Stimulated activated CD4-positive, alpha-beta T cell treated with anti-CD3 and anti-CD28 coated beads, TNF-alpha, amount 100 ng/mL, for 48 hours (primary cell): ENCODE results near the gene ERC1.
"Not testable (repeated sequence)": the region's sequence is repeated elsewhere in the genome, so short reads cannot be mapped to it uniquely, and the experiment has no call there.

Source experiments
- DNase-seq, 3 donors: peaks; one replicate each; pipeline ENCODE4 v3.0.0-alpha.2; 2020; ENCODE audit warnings: low read depth in 3 of 3

Gene ERC1

DNA sequence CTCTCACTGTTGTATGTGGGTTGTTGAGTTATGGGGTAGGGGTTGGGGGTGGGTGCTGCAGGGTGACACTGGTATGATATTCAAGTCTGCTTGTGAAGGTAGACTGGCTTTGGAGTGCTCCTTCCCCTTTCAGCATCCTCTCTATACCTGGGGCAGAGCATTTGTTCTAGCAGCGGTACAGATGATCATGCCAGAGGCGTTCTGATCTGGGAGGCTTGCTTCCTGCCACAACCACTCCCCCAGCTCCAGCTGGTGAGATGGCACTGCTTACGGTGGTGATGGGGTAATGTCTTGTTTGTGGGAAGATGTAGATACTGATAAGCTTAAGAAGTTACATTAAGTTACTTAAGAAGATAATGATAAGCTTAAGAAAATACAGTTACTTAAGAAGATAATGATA is 131.8 kb downstream of the ERC1 start:
- DNase-seq, result no peak

DNA sequence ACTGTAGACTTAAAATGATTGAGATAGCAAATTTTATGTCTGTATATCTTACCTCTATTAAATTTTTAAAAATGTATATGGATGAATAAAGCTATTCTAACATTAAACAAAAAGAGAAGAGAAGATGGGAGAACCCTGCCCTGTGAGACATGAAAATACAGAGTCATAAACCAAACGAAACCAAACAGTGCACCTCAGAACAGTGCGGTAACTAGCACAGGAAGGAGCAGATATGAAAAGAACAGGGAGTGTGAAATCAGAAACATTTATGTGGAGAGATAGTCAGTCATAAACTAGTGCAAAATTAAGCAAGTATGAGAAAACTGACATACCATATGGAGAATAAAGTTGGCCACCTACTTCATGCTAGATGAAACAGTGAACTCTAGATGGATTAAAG is 135.1 kb downstream of the ERC1 start:
- DNase-seq, result no peak

DNA sequence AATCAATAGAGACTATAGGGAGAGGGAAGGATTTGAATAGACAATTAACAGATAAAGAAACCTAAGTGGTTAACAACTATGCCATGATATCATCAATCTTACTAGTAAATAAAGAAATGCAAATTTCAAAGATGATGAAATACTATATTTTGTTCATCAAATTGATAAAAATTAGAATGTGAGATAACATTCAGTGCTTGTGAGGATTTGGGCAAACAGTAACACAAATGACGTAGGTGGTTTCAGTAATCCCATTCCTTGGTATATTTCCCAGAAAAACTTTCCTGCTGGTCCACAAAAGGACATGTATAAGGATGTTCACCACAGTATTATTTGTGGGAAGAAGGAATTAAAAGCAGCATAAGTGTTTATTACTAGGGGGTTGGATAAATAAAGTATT is 136.0 kb downstream of the ERC1 start:
- no peak for DNase-seq

DNA sequence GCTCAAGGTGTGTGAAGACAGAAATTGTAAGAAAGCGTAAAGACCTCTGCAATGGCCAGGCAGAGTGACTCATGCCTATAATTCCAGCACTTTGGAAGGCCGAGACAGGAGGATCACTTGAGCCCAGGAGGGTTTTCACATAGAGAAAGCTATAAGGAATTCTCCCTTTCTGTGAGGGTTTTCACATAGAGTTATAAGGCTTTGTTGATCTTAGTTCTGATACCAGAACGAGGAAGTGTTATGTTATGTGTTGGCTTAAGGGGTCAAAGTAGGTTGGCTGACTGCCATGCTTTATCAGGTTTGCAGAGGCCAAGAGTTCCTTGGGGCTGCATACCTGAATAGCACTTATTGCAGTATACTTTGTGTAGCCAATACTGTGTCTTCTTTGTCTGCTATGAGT is 139.1 kb downstream of the ERC1 start:
- DNase-seq, result no peak

DNA sequence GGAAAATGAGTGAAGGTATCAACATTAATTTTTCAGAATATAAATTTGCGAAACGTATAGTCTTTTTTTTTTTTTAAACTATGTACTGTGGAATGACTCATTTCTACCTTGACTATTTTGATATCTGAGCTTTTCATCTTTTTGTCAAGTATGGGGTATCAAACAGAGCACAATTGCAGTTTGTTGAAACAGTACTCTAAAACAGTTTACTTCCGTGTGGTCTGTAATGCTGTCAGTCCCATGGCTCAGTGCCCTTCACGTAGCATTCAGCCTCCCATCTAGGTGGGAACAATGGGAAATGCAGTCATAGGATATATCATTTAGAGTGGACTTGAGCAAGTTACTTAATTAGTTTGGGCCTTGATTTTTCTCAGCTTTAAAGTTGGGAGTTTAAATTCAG is 139.5 kb downstream of the ERC1 start:
- no peak for DNase-seq

DNA sequence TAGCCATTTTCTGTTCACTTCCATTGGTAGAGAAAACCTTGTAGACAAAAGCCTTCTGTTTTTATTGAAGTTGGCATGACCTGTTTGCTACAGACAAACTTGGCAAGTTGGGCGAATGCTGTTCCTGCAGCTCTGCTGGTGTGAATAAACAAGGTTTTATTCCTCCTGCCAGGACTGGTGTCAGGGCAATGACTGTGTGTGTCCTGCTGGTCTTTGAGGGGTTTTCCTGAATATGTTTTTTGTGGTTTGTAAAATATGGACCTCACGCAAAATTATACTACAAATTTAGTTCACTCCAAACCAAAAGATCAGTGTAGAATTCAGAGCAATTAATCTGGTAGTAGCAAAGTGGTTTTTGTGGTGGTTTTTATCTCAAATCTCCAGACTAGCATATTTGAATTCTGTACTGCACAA is 140.8 kb downstream of the ERC1 start:
- no peak for DNase-seq

DNA sequence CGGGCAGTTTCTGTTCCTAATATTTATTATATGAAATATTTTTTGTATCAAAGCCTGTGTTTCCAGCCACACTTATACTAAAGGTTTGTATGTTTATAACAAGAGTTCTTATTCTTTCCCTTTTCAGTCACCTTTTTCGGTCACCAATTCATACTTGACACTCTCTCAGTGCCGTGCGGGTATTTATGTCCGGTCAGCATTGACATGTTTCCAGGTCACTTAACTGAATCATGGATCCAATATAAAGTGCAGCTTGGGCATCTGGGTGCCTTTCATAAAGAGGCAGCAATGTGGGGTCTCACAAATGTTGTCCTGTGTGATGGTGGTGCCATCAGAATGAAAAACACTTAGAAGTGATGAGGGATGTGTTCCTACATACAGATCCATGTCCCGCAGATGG is 141.3 kb downstream of the ERC1 start:
- no peak for DNase-seq

DNA sequence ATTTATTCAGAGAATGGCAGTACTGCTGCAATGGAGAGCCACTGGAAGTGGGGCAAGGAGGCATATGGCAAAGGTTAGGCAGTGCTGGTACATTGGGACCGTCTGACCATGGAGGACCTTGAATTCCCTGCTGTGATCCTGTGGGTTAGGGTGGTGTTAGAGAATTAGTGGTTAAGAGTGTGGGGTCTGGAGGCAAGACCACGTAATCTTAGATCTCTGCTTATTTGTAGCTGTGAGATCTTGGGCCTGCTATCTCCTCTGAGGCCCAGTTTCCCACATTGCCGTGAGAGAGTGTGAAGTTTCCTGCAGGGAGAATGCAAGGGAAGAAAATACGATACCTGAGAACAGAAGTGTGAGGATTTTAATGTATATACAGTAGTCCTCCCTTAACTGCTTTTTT is 147.7 kb downstream of the ERC1 start:
- no peak for DNase-seq

DNA sequence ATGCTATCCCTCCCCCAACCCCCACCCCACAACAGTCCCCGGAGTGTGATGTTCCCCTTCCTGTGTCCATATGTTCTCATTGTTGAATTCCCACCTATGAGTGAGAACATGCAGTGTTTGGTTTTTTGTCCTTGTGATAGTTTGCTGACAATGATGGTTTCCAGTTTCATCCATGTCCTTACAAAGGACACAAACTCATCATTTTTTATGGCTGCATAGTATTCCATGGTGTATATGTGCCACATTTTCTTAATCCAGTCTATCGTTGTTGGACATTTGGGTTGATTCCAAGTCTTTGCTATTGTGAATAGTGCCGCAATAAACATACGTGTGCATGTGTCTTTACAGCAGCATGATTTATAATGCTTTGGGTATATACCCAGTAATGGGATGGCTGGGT is 155.7 kb downstream of the ERC1 start:
- DNase-seq, result not testable (repeated sequence)

DNA sequence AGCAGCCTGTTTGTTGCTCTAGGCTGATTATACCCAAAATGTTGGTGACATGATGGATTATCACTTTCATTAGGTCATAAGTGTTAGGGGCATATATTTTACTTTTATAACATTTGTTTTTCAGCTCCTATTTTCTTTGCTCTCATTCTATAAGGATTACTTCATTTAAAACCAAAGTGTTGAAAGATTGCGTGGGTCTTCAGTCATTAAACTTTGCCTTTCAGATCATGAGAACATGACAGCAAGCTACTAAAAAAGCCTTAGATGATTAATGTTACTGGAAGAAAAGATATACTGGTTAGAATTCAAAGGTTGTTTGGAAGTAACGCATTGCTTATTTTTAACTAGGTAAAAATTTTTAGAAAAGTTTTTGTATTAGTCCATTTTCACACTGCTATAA is 156.8 kb downstream of the ERC1 start:
- no peak for DNase-seq

DNA sequence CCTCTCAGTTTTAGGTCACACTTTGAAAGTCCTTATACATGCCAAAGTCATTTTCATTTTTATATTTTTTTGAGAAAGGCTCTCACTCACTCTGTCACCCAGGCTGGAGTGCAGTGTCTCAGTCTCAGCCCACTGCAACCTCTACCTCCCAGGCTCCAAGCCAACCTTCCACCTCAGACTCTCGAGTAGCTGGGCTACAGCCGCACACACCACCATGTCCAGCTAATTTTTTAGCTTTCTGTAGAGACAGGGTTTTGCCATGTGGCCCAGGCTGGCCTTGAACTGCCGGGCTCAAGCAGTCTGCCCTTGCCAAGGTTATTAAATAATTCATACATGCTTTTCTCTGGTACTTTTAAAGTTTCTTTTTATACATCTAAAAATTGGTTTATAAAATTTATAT is 166.0 kb downstream of the ERC1 start:
- no peak for DNase-seq

DNA sequence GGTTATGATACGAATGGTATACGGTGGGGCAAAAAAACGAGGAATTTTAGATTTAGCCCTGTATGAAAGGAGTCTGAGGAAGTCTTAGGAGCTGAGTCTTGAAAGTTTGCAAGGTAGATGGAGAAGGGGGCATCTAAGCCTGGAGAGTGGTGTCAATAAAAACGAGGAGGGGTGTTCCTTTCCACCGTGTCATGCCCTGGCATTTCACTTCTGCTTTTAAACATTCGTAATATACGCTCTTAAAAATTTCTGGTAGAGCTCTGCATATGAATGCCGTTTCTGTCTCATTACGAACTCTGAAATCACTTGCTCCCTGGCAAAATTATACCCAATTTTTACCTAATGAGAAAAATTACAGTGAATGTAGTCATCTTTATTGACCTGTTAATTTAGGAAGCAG is 170.2 kb downstream of the ERC1 start:
- DNase-seq, result no peak

DNA sequence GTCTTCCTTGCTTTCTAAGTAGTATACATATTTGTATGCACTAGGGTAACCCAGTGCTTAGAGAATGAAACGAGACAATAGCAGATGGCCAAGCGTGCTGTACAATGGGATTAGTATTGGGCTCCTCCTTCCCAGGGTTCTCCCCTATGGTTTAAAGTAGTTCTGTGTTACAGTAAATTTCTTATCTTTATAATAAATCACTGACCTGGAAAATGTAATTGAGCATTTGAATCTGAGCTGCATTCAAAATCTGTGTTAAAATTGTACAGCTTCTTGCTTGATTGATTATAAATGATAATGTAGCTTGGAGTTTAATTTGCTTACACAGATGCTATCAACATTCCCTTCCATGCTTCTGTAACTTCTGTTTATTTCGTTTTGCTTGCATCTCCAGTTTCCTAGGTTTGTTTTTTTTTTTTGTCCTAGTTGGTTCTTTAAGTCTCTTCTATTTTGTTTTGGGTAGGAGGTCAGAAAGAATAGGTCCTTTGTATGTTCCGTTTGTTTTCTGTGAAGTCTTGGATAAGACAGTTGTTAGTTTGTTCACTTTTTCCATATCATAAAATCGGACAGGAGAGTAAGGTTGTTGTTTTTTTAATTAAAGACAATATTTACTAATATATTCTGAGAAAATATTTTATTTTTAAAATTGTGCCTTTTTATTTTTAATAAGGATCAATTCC is 171.2 kb downstream of the ERC1 start:
- no peak for DNase-seq

DNA sequence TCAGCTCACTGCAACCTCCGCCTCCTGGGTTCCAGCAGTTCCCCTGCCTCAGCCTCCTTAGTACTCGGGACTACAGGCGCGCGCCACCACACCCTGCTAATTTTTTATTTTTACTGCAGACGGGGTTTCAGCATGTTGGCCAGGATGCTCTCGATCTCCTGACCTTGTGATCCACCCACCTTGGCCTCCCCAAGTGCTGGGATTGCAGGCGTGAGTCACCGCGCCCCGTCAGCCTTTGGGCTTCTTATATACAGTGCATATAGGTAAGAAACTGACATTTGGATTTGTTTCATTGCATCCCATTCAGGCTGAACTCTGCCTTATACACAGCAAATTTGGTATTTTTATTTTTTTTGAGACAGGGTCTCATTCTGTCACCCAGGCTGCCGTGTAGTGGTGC is 176.8 kb downstream of the ERC1 start:
- no peak for DNase-seq

DNA sequence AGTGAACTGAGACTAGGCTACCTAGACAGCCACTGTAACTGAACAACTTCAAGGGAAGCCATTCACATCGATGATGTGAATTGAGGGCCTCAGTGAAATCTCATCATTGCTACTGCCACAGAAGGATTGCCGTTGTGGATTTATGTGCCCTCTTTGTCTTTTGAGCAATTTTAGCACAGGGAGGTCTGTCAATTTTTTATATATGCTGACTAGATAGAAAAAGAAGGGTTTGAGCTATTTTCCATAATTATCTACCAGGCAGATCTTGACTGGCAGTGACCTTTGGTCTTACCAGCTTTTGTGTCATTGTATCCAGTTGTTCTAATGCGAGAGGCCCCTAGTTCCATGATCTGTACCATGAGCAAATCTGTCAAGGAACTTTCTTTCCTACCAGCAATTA is 179.4 kb downstream of the ERC1 start:
- no peak for DNase-seq

DNA sequence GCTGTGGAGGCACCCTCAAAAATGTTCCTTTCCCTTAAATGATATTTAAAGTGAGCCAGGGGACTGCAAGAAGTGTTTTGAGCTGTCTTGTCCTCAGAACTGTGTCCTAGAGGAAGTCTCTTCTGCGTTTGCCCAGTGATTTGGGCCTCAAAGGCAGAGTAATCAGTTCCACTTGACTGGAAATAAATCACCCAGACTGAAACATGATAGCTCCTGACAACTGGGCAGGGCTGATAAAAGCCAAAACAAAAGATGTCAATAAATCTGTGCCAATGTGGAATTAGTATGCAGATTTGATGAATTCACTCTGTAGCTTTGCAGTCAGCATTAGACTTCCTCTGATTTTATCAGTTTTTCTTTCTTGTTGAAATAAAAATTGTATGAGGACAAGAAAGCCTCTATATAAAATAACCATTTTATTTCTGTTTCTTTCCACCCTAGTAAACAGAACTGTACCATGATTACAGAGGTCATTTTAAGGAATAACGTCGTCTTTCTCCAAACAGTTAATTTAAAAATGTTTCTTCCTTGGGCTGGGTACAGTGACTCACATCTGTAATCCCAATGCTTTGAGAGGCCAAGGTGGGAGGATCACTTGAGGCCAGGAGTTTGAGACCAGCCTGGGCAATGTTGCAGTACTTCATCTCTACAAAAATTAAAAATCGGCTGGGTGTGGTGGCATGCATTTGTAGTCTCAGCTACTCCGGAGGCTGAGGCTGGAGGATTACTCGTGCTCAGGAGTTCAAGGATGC is 180.8 kb downstream of the ERC1 start:
- no peak for DNase-seq

DNA sequence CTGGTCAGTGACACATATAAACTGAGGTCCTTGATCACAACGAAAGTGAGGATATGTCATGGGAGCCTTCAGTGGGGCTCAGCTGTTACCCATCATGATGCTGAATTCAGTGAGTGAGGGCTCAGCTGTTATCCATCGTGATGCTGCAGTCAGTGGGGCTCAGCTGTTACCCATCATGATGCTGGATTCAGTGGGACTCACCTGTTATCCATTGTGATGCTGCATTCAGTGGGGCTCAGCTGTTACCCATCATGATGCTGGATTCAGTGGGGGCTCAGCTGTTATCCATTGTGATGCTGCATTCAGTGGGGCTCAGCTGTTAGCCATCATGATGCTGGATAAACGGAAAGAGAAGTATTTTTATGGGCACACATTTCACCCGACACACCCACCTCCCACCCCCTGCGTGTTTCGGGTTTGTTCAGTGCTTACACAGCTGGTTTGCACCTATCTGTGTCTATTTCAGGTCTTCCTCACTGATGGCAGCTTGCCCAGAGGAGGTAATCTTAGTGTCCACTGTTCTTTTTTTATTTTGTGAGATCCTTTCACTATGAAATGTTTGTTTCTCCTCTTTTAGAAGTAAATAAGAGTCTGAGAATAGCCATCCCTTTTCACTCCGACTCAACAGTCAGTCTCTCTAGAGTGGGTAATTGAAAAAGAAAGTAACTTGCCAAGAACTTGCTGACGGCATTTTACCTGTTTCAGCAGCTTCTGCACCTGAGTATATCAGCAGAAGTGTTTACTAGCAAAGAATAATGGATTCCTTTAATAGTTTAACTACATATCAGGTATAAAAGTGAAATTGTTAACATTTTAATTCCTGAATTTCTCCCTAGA is 183.0 kb downstream of the ERC1 start:
- DNase-seq, result no peak

DNA sequence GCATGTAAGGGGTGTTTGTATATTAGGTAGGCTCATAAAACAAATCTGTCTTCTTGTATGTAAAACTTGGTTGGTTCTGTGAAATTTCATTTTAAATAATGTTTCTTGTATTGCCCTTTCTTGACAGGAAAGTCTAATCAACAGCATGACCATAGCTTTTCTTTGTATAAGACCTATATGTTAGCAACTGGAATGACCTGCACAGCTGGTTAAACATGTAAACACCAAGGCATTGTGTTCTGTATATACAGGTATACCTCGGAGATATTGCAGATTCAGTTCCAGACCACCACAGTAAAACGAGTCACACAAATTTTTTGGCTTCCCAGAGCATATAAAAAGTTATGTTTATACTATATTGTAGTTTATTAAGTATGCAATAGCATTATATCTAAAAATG is 183.6 kb downstream of the ERC1 start:
- no peak for DNase-seq

DNA sequence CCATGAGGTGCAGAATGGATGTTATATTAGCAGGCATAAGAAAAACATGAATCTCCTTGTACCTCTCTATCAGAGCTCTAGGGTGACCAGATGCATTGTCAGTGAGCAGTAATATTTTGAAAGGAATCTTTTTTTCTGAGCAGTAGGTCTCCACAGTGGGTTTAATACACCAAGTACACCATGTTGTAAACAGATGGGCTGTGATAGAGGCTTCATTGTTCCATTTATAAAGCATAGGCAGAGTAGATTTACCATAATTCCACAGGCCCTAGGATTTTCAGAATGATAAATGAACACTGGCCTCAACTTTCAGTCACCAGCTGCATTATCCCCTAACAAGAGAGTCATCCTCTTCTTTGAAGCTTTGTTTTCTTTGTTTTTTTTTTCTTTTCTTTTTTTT is 185.2 kb downstream of the ERC1 start:
- no peak for DNase-seq

DNA sequence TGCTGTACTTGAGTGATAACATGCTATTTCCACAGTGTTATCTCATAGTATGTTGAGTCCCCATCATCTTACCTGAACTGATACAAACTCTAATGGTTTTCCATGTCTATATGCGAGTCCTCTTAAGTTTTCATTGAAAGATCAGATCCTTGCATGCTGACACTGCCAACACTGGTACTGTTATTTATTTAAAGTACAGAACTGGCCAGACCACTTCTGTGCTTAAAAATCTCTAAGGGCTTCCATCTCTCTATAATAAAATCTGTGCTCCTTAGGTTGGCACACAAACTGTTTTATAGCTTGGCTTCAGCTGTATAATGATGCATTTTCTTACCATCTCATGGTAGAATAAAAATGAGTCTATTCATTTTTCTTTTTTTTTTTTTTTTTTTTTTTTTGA is 188.1 kb downstream of the ERC1 start:
- DNase-seq, result no peak

DNA sequence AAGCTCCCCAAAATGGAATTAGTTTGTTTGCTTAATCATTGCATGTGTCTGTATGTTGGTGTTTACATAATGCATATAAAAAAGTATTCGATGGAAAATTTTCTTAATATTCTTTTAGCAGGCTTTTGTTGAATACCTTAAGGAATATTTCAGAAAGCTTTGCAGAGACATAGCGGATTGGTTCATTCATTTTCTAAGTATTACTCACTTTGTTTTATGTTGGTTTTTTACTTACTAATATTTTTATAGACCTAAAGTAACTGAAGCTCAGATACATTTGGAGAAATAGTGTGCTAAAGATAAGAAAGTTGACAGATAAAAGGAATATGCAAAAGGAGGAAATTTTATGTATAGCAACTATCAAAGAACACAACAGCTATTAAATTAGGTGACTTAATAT is 191.0 kb downstream of the ERC1 start:
- DNase-seq, result no peak

DNA sequence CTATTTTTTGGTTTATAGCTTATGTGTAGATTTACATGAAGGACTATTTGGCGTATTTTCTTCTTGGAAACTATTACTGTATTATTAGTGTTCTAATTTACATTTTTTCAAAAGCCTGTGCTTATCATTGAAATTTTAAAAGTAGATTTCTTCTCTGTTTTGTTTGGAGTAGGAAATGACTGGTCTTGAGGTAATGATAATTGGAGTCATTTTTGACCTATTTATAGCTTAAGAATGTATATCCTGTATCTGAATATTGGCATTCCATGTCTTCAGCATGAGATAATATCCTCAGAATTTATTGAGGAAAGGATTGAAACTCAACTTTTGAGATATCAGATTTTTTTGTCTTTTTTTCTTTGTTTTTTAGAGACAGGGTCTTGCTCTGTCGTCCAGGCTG is 193.4 kb downstream of the ERC1 start:
- DNase-seq, result no peak
